Lower lobe of right lung (tissue), 2 donors: ENCODE measurements around the gene TPM1. TPM values are rescaled to one million over a fixed set of nuclear protein-coding genes. Genes with fewer than 3 reads are reported as not detected.
A peak's percentile ranks its signal among the peaks of the same experiment; 100 is the strongest.
"Not testable (repeated sequence)": the region's sequence is repeated elsewhere in the genome, so short reads cannot be mapped to it uniquely, and the experiment has no call there.

Experiments used
- ATAC-seq, 2 donors: fragments of 200-7000 bp; cut with Tn5 transposase; one replicate each; pipeline ENCODE4 v1.9.1; 2020 to 2022; ENCODE audit warnings: mild to moderate bottlenecking in 2 of 2, moderate library complexity in 2 of 2
- DNase-seq: peaks from one replicate; pipeline ENCODE4 v3.0.0-alpha.2; 2020
- H3K27ac ChIP-seq: fragments of 200-600 bp; one replicate; pipeline ENCODE4 v1.8.0; 2022
- H3K27me3 ChIP-seq: fragments of 200-600 bp; one replicate; pipeline ENCODE4 v1.8.0; 2022; ENCODE audit warnings: low read depth
- H3K36me3 ChIP-seq: fragments of 200-600 bp; one replicate; pipeline ENCODE4 v1.8.0; 2022; ENCODE audit warnings: mild to moderate bottlenecking
- H3K4me1 ChIP-seq: fragments of 200-600 bp; one replicate; pipeline ENCODE4 v1.8.0; 2022
- H3K4me3 ChIP-seq: fragments of 200-600 bp; one replicate; pipeline ENCODE4 v1.8.0; 2022; ENCODE audit warnings: mild to moderate bottlenecking
- H3K9me3 ChIP-seq: fragments of 200-600 bp; one replicate; pipeline ENCODE4 v1.8.0; 2022
- CTCF ChIP-seq: fragments of 200-600 bp; IDR thresholded peaks from one replicate; pipeline ENCODE4 v1.8.0; 2022; ENCODE audit warnings: antibody characterized with exemption, mild to moderate bottlenecking
- intact Hi-C: fragments of 100-400 bp; cut with DNase I; formaldehyde crosslinking; loops from one replicate; pipeline ENCODE4 v1.11.0; 2022
- total RNA-seq: library from RNA; stranded (reverse); fragmentation: NEBNext Ultra II Directional; extraction: Animal tissue kit (Norgen Biotek cat#: 25700); gene quantifications from one replicate; pipeline ENCODE4 v1.2.1, GENCODE V29; 2021
- donor health status: DM: no; HTN: yes; CAD: no; lungs with severe emphysema.

Gene TPM1
- total RNA-seq, 1 donor from 2014 or later, result 137 TPM

GRCh38 chr15:63103416-63103815, 60.9 kb downstream of the TPM1 start:
- intact Hi-C loops, result no loop called here

GRCh38 chr15:63104727-63105126, 62.2 kb downstream of the TPM1 start:
- no peak for ATAC-seq

More at GRCh38 chr15:63103416-63103815, 60.9 kb downstream of the TPM1 start:
- no peak overlapping the region for H3K4me3 ChIP-seq
- H3K36me3 ChIP-seq, result no peaks in the 10 kb centered on the region
- H3K27ac ChIP-seq, result no peak overlapping the region
- H3K9me3 ChIP-seq, result no peaks in the 10 kb centered on the region
- no peaks in the 10 kb centered on the region for H3K27me3 ChIP-seq
- no peak for DNase-seq
- peaks cover 5% of the 10 kb centered on the region for H3K4me1 ChIP-seq
- no peak for TF ChIP-seq CTCF
- no peak for ATAC-seq

GRCh38 chr15:63105354-63105753, 62.8 kb downstream of the TPM1 start:
- DNase-seq, H3K27me3 ChIP-seq, H3K4me1 ChIP-seq, H3K4me3 ChIP-seq, H3K27ac ChIP-seq, intact Hi-C loops, H3K36me3 ChIP-seq, ATAC-seq, H3K9me3 ChIP-seq: not testable (repeated sequence)

More at GRCh38 chr15:63104727-63105126, 62.2 kb downstream of the TPM1 start:
- no peak for TF ChIP-seq CTCF
- Histone ChIP-seq H3K9me3 (no peaks in the 10 kb centered on the region), H3K4me3 (no peak overlapping the region), H3K36me3 (no peaks in the 10 kb centered on the region), H3K27me3 (no peaks in the 10 kb centered on the region), H3K4me1 (peaks cover 5% of the 10 kb centered on the region), H3K27ac (no peak overlapping the region)
- DNase-seq, result no peak
- intact Hi-C loops, result no loop called here

GRCh38 chr15:63107895-63108546, 65.5 kb downstream of the TPM1 start:
- peak; percentile 44 to 62 for ATAC-seq
- Histone ChIP-seq H3K4me3 (no peak overlapping the region), H3K27ac (peak overlapping the region; percentile 36), H3K27me3 (no peaks in the 10 kb centered on the region), H3K4me1 (peaks cover 5% of the 10 kb centered on the region), H3K9me3 (no peaks in the 10 kb centered on the region), H3K36me3 (no peaks in the 10 kb centered on the region)
- DNase-seq, result no peak
- no peak for TF ChIP-seq CTCF
- intact Hi-C loops, result no loop called here

- no peak for ATAC-seq
- no peak for DNase-seq
- H3K27me3 ChIP-seq, result no peaks in the 10 kb centered on the region
- intact Hi-C loops, result no loop called here
- no peak for TF ChIP-seq CTCF
- peaks cover 5% of the 10 kb centered on the region for H3K4me1 ChIP-seq
- no peaks in the 10 kb centered on the region for H3K36me3 ChIP-seq
- H3K4me3 ChIP-seq, result no peak overlapping the region
- no peak overlapping the region for H3K27ac ChIP-seq
- H3K9me3 ChIP-seq, result no peaks in the 10 kb centered on the region
Observed at GRCh38 chr15:63109498-63109897, 67.0 kb downstream of the TPM1 start.

GRCh38 chr15:63109920-63110319, 67.4 kb downstream of the TPM1 start:
- intact Hi-C loops, result no loop called here
- no peaks in the 10 kb centered on the region for H3K36me3 ChIP-seq
- no peaks in the 10 kb centered on the region for H3K9me3 ChIP-seq
- H3K4me3 ChIP-seq, result no peak overlapping the region
- no peak for ATAC-seq
- TF ChIP-seq CTCF, result no peak
- no peaks in the 10 kb centered on the region for H3K27me3 ChIP-seq
- DNase-seq, result no peak
- H3K4me1 ChIP-seq, result peaks cover 5% of the 10 kb centered on the region
- no peak overlapping the region for H3K27ac ChIP-seq
